ENCODE measurements around the gene C11orf97.
A peak's percentile ranks its signal among the peaks of the same experiment; 100 is the strongest.

Gene C11orf97

DNA sequence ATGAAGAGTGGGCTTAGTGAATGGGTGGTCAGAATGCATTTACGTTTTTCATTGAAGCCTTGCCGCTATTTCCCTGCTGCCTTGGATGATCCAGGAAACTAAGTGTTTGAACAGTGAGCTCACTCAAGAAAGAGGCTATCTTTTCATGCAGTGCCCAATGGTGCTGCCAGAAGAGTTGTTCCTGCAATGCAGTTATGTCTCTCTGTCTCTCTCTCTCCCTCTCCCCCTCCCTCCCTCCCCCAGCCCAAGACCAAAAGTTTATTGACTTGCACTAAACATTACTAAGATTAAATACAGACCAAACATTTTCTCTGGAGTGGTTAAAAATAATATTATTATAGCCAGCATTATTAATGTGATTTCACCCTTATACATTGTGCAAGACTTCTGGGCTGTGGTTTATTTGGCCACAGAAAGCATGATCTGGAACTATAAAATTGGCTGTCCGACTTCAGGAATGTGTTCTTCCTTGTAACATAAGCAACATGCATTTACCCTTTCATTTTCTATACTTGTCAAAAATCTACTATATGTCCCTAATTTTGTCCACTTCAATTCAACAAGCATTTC is 24.9 kb downstream of the C11orf97 start:
- TF ChIP-seq, protein P1, sequence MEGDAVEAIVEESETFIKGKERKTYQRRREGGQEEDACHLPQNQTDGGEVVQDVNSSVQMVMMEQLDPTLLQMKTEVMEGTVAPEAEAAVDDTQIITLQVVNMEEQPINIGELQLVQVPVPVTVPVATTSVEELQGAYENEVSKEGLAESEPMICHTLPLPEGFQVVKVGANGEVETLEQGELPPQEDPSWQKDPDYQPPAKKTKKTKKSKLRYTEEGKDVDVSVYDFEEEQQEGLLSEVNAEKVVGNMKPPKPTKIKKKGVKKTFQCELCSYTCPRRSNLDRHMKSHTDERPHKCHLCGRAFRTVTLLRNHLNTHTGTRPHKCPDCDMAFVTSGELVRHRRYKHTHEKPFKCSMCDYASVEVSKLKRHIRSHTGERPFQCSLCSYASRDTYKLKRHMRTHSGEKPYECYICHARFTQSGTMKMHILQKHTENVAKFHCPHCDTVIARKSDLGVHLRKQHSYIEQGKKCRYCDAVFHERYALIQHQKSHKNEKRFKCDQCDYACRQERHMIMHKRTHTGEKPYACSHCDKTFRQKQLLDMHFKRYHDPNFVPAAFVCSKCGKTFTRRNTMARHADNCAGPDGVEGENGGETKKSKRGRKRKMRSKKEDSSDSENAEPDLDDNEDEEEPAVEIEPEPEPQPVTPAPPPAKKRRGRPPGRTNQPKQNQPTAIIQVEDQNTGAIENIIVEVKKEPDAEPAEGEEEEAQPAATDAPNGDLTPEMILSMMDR (IDR thresholded peaks at IDR 0.05): no peak
- no peak for TF ChIP-seq ZFX (IDR thresholded peaks at IDR 0.05; ENCODE audit: borderline replicate concordance)
- no peak overlapping the region for H3K27ac ChIP-seq

DNA sequence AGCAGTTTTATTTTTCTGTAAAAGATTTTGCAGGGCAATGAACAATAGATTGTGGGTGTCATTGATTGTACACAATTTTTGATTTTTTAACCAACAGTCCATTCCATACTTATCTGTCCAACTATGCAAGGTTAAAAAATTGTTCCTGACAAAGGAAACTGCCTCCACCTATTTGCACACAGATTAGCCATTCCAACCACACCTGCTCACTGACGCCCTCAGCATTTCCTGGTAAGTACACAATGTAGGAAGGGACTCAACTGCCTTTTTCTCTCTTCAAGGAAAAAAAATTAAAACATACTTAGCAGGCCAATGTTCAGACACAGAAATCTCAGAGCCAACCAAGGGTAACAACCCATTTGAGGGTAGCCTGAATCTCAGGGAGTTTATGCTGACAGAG is 27.2 kb downstream of the C11orf97 start:
- TF ChIP-seq, protein P1 (IDR thresholded peaks at IDR 0.05): no peak
- TF ChIP-seq ZFX (IDR thresholded peaks at IDR 0.05; ENCODE audit: borderline replicate concordance): no peak
- no peak overlapping the region for H3K27ac ChIP-seq

DNA sequence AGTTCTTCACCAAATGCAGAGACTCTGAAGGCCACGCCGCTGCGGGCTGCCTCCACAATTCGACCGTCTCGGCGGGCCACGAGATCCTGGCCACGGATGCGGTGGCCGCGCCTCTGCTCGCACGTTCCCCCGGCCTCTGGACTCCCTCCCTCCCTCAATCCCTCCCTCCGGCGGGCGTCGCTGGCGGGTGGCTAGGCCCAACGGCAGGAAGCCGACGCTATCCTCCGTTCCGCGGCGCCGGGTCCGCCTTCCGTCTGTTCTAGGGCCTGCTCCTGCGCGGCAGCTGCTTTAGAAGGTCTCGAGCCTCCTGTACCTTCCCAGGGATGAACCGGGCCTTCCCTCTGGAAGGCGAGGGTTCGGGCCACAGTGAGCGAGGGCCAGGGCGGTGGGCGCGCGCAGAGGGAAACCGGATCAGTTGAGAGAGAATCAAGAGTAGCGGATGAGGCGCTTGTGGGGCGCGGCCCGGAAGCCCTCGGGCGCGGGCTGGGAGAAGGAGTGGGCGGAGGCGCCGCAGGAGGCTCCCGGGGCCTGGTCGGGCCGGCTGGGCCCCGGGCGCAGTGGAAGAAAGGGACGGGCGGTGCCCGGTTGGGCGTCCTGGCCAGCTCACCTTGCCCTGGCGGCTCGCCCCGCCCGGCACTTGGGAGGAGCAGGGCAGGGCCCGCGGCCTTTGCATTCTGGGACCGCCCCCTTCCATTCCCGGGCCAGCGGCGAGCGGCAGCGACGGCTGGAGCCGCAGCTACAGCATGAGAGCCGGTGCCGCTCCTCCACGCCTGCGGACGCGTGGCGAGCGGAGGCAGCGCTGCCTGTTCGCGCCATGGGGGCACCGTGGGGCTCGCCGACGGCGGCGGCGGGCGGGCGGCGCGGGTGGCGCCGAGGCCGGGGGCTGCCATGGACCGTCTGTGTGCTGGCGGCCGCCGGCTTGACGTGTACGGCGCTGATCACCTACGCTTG is 31.7 kb downstream of the C11orf97 start, which contains the start of gene FUT4:
FUT4 (plus strand) TSS at position 227 of the 951 bp plus-strand sequence; CDS start at position 440, 213 bp downstream.
- H3K27ac ChIP-seq: peak within 1 kb of the TSS; percentile 91
- no peak for TF ChIP-seq ZFX (IDR thresholded peaks at IDR 0.05; ENCODE audit: borderline replicate concordance)
- TF ChIP-seq, protein P1 (IDR thresholded peaks at IDR 0.05): no peak

DNA sequence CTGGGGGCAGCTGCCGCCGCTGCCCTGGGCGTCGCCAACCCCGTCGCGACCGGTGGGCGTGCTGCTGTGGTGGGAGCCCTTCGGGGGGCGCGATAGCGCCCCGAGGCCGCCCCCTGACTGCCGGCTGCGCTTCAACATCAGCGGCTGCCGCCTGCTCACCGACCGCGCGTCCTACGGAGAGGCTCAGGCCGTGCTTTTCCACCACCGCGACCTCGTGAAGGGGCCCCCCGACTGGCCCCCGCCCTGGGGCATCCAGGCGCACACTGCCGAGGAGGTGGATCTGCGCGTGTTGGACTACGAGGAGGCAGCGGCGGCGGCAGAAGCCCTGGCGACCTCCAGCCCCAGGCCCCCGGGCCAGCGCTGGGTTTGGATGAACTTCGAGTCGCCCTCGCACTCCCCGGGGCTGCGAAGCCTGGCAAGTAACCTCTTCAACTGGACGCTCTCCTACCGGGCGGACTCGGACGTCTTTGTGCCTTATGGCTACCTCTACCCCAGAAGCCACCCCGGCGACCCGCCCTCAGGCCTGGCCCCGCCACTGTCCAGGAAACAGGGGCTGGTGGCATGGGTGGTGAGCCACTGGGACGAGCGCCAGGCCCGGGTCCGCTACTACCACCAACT is 32.5 kb downstream of the C11orf97 start:
- TF ChIP-seq, protein P1 (IDR thresholded peaks at IDR 0.05): no peak
- no peak for TF ChIP-seq ZFX (IDR thresholded peaks at IDR 0.05; ENCODE audit: borderline replicate concordance)
- H3K27ac ChIP-seq: peak overlapping the region; percentile 91

DNA sequence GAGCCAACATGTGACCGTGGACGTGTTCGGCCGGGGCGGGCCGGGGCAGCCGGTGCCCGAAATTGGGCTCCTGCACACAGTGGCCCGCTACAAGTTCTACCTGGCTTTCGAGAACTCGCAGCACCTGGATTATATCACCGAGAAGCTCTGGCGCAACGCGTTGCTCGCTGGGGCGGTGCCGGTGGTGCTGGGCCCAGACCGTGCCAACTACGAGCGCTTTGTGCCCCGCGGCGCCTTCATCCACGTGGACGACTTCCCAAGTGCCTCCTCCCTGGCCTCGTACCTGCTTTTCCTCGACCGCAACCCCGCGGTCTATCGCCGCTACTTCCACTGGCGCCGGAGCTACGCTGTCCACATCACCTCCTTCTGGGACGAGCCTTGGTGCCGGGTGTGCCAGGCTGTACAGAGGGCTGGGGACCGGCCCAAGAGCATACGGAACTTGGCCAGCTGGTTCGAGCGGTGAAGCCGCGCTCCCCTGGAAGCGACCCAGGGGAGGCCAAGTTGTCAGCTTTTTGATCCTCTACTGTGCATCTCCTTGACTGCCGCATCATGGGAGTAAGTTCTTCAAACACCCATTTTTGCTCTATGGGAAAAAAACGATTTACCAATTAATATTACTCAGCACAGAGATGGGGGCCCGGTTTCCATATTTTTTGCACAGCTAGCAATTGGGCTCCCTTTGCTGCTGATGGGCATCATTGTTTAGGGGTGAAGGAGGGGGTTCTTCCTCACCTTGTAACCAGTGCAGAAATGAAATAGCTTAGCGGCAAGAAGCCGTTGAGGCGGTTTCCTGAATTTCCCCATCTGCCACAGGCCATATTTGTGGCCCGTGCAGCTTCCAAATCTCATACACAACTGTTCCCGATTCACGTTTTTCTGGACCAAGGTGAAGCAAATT is 33.3 kb downstream of the C11orf97 start:
- TF ChIP-seq ZFX (IDR thresholded peaks at IDR 0.05; ENCODE audit: borderline replicate concordance): no peak
- TF ChIP-seq, protein P1 (IDR thresholded peaks at IDR 0.05): no peak

DNA sequence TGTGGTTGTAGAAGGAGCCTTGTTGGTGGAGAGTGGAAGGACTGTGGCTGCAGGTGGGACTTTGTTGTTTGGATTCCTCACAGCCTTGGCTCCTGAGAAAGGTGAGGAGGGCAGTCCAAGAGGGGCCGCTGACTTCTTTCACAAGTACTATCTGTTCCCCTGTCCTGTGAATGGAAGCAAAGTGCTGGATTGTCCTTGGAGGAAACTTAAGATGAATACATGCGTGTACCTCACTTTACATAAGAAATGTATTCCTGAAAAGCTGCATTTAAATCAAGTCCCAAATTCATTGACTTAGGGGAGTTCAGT is 33.9 kb downstream of the C11orf97 start:
- H3K27ac ChIP-seq: no peak overlapping the region
- TF ChIP-seq, protein P1 (IDR thresholded peaks at IDR 0.05): no peak
- TF ChIP-seq ZFX (IDR thresholded peaks at IDR 0.05; ENCODE audit: borderline replicate concordance): no peak

More for the DNA sequence above, 33.3 kb downstream of the C11orf97 start:
- no peak overlapping the region for H3K27ac ChIP-seq

All from 22Rv1 (cell line).